GM21576 (cell line): ENCODE measurements around the gene SLC16A5.
A peak's percentile ranks its signal among the peaks of the same experiment; 100 is the strongest.
"Not testable (repeated sequence)": the region's sequence is repeated elsewhere in the genome, so short reads cannot be mapped to it uniquely, and the experiment has no call there.

Experiments used
- ATAC-seq: cut with Tn5 transposase; IDR thresholded peaks from one replicate; pipeline ENCODE4 v1.9.1; 2021; ENCODE audit warnings: mild to moderate bottlenecking, moderate library complexity; ENCODE audit not compliant: unreplicated experiment

Gene SLC16A5

GRCh38 chr17:75109407-75110233 is 21.9 kb downstream of the SLC16A5 start, which contains the start of gene ARMC7:
Gene ARMC7 (plus strand): TSS chr17:75109969. CDS start chr17:75110289, 320 bp downstream.
- peak; percentile 51 for ATAC-seq

DNA sequence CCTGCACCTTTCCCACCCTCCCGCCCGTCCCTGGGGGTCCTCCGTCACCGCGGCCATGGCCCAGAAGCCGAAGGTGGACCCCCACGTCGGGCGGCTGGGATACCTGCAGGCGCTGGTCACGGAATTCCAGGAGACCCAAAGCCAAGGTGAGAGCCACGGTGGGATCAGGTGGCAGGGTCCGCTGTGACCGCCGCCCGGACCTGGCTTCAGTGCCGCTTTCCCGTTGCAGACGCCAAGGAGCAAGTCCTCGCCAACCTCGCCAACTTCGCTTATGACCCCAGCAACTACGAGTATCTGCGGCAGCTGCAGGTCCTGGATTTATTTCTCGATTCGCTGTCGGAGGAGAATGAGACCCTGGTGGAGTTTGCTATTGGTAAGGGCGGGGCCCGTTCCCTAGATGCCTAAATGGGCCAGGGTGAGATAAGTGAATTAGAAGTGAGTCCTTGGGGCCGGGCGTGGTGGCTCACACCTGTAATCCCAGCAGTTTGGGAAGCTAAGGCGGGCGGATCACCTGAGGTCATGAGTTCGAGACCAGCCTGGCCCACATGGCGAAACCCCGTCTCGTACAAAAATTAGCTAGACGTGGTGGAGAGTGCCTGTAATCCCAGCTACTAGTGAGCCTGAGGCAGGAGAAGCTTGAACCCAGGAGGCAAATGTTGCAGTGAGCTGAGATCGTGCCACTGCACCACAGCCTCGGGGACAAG is 22.6 kb downstream of the SLC16A5 start:
- no peak for ATAC-seq

GRCh38 chr17:75111777-75112335 is 24.1 kb downstream of the SLC16A5 start:
- ATAC-seq = no peak

- peak; percentile 39 for ATAC-seq
Measured at GRCh38 chr17:75113798-75114551, 26.2 kb downstream of the SLC16A5 start.

DNA sequence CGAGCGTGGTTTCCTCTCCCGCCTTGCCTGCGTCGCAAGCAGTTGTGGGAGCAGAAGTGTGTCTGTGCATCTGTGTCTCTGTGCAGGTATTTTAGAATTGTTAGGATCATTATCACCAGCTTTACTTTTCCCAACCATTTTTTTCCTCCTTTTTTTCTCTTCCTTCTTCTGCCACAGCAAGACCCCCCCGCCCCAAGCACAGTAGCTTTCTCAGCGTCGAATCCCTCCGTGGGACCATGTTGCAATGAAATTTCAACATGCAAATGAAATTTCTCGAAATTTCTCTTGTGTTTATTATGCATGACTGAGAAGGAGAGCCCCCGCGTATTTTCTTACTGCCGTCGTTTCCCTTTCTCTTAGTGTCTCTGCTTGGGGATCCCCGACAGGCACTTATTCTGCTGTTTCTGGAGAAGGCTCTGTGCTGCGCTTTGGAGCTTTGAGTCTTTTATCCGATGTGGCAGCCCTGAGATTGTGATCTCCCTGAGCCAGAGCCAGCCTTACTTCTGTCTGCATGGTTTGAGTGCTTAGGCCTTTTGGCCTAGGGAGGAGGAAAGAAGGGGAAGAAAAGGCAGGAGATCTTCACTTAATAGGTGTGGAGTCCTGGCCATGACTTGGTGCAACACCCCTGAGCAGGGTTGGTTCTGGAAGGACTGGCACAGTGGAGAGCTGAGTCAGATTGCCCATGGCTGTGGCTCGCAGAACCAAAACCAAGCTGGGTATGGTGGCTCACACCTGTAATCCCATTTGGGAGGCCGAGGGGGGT is 27.0 kb downstream of the SLC16A5 start:
- no peak for ATAC-seq

GRCh38 chr17:75115555-75115954 is 27.8 kb downstream of the SLC16A5 start:
- no peak for ATAC-seq

GRCh38 chr17:75116737-75117136 is 29.0 kb downstream of the SLC16A5 start:
- ATAC-seq = no peak

DNA sequence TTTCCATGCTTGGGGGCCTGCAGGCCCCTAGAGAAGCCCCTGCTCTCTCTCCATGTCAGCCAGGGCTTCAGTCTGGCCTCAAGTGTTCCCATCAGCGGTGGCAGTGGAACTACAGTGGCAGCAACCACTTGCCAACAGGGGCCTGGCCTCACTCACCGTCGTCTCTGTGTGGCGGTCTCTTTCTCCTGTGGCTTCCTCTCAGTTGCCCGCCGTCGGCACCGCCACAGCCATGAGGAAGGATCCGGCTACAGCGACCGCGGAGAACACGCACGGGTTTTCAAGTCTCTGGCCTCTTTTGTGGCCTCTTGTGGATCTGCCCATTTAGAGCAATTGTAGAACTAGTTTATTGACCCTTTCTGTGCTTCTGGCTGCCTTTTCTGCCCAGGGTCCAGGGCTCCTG is 30.6 kb downstream of the SLC16A5 start:
- no peak for ATAC-seq

DNA sequence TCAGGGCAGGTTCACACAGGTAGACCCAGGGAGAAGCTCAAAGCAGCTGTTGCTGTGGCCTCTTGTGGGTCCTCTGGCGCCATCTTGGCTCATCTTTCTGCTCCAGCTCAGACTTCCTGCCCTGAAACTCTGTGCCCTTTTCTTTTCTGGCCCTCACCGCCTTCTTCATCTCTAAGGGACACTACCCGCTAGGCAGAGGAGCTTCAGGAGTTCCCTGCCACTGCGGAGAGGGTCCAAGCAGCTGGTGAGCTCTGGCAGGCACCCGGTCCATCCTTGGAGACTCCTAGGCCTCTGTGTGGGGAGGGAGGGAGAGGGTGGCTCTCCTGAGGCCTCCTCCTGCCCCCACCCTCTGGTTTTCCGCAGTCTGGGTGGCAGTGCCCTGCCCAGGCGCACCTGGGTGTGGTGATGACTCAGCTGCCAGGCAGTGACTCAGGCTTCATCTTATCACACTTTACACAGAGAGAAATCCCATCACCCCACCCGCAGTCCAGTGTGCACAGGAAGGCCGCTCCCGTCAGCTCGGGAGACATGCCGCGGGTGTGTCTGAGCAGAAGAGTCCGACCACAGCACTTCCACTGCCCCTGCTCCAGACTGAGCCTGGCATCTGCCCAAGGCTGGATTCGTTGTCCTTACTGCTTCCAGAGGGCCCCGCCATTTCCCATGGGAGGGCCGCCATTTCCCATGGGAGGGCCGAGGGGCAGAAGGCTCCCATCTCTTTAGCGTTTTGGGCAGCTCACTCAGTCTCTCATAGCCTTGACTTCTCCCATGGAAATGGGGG is 36.5 kb downstream of the SLC16A5 start:
- no peak for ATAC-seq

DNA sequence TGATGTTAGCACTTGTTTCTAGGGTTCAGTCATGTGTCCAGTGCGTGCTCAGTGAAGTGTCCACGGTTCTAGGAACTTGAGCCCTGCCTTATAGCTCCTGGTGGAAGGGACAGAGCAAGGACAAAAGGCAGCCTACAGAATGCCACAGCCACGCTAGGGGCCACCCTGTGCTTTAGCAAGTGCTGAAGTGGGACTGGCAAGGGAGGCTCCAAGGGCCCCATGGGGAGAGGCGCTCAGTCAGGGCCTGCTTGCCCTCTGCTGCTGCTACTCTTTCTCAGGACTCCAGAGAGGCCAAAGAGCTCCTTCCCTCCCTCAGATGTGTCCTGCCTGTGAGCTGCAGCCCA is 37.0 kb downstream of the SLC16A5 start:
- no peak for ATAC-seq

GRCh38 chr17:75125984-75126383 is 38.2 kb downstream of the SLC16A5 start:
- no peak for ATAC-seq

- ATAC-seq = no peak
Measured at GRCh38 chr17:75126954-75127353, 39.2 kb downstream of the SLC16A5 start.

- ATAC-seq = not testable (repeated sequence)
Measured at GRCh38 chr17:75127936-75128335, 40.2 kb downstream of the SLC16A5 start.

DNA sequence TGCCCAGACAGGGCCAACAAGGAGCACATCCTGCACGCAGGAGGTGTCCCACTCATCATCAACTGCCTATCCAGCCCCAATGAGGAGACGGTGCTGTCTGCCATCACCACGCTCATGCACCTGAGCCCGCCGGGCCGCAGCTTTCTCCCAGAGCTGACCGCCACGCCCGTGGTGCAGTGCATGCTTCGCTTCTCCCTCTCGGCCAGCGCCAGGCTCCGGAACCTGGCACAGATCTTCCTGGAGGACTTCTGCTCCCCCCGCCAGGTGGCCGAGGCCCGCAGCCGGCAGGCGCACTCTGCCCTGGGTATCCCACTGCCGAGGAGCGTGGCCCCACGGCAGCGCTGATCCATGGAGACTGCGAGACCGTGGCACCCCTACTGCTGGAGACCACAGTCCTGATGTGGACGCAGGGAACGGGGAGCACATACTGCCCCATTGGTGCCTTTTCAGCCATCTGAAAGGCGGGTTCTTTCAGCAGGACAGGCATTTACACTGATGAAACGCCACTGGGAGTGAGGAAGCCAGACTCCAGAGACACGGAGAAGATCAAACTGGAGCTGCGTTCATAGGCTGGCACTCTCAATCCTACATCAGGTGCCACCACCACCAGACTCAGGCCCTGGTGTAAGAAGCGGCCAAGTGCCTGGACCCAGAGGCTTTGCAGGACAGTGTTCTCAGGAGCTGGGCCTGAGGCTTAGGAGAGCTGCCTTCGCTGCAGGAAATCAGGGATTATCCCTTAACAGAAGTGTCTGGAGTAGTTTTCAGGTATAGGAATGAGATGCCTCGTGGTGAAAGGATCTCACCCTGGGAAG is 41.1 kb downstream of the SLC16A5 start:
- ATAC-seq = no peak

DNA sequence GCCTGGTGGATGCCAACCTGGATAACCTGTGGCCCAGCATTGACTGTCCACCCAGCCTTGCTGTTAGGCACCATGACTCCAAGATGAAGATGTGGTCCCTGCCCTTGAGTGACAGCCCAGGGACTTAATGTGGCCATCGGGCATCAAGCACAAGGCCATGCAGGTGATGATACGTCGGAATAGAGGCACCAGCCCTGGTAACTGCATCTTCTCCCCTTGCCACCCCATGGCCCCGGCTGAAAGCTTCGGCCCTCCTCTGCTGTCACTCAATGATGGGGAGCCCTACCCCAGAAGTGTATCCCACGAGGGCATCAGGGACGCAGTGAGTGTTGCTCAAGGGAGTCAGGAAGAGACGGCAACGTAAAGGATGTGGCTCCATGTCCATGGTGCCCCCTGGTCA is 41.8 kb downstream of the SLC16A5 start:
- ATAC-seq = no peak

- ATAC-seq = no peak
Measured at GRCh38 chr17:75130059-75130631, 42.4 kb downstream of the SLC16A5 start.

GRCh38 chr17:75130632-75131277 is 43.0 kb downstream of the SLC16A5 start:
- ATAC-seq = peak; percentile 6
